DMS 273 treated with DMSO at 0.1 percent for 48 hours (cell line): ENCODE measurements around the gene GAB1.
"Not testable (repeated sequence)": the region's sequence is repeated elsewhere in the genome, so short reads cannot be mapped to it uniquely, and the experiment has no call there.

Experiments used
- DNase-seq: peaks from one replicate; lab custom pipeline; 2025; lab: John Stamatoyannopoulos, UW

GAB1 gene

DNA sequence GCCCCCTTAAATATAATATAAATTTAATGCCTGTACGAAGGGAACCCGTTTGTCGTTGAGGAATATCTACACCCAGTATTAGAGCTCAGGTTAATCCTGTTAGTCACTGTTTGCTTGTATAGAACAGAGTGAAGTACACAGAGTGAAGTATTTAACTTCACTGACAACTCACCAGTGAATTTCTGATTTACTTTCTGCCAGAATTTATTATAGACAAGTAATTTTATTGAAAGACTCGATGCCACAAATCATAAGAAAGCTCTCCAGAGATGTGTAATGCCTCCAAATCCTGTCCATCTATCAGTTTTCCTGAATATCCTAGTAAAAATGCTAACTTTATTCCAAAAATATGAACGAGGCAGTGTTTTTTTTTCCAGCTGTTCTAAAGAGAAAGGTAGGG lies 1.6 kb downstream of the GAB1 start:
- DNase-seq, result no peak

- no peak for DNase-seq
Measured at GRCh38 chr4:143339497-143339896, 2.8 kb downstream of the GAB1 start.

DNA sequence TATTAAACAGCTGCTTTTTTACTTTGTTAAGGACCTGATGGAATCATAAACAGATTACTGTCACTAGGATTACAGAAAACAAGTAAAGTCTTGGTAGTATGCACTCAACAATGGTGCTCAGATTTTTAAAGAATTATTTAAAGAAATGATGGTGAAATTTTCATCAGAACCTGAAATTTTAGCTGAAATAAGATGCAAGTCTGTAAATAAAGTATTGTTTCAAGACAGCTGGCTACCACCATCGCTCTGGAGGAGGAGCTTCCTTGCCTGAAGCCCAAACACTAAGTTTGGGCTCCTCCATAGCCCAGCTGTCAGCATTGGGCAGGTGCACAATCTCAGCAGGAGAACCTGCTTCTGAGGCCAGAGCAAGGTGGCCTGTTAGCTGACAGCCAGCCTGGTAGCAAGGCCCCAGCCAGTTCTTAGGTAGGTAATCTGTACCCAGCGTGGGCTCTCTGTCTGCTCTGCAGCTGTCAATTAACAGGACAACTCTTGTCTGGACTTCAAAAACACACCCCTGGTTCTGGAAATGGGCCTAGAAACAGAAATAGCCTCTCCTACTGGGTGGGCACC lies 4.6 kb downstream of the GAB1 start:
- DNase-seq, result no peak

GRCh38 chr4:143343276-143343831 lies 6.7 kb downstream of the GAB1 start:
- DNase-seq, result no peak

DNA sequence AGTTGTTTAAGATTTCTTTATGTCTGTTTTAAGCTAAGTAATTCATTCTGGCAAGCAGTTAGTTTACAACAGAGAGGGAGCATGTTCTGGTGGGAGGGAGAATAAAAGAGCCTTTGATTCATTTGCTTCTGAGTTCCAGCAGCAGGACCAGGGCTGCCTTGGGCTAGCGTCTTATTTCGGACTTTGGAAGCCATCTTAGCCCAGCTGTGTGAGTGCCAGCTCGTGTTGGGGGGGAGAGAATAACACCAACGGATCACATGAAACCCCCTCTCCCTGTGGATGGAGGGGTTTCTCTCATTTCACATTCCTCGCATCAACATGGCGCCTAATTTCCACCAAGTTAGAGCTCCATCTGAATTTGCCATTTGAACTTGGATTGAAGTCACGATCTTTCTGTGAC lies 7.4 kb downstream of the GAB1 start:
- no peak for DNase-seq

GRCh38 chr4:143344774-143345173 lies 8.1 kb downstream of the GAB1 start:
- no peak for DNase-seq

DNA sequence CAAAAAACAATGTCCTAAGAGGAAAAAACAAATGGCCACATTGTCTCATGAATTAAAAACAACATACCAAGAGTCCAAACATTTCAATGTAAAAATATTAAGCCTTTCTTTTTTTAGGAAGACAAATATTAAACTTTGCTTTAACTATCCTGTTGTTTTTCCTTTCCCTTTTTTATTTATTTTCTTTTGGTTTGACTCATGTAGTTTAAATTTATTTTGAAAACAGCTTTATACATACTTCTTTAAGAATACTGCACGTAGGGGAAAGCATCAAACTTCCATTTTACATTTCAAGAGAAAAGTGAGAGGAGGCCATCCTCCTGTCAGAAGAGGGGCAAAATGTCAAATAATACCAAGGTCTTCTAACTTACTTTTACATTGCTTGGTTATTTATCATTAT lies 8.7 kb downstream of the GAB1 start:
- no peak for DNase-seq

- DNase-seq, result no peak
Measured at GRCh38 chr4:143346206-143346605, 9.5 kb downstream of the GAB1 start.

- no peak for DNase-seq
Measured at GRCh38 chr4:143347484-143348111, 10.9 kb downstream of the GAB1 start.

DNA sequence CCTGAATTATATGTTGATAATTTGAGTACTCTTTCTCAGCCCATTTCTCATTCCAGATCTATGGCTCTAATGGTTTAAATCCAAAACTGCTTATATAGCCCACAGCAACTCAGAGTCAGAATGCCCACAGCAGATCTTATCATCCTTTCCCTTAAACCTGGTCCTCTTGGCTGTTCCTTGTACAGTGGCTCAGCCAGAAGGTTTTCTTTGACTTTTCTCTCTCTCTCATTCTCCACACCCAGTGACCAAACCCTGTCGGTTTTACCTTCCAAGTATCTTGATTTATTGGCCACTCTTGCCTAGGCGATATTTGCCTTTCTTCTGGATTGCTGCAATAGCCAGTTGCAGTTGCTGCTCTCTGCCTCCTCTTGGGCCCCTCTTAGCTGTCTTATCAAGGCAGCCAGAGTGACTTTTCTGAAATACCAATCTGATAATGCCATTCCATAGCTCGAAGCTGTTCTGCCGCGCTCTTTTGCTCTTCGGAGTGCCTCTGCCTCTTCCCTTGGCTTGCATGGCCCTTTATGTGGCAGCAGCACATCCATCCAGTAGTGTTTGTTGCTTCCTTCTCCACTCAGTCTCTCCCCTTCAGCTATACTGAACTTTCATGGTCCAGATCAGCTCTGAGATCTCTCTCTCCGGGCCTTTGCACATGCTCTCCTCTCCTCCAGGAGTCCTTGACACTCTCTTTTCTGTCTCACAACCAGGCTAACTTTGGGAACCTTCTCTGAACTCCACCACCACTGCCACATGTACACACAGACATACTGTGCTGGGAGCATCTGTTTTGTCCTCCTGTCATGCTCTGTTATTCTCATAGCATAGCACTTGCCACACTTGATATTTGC lies 11.8 kb downstream of the GAB1 start:
- DNase-seq, result no peak

DNA sequence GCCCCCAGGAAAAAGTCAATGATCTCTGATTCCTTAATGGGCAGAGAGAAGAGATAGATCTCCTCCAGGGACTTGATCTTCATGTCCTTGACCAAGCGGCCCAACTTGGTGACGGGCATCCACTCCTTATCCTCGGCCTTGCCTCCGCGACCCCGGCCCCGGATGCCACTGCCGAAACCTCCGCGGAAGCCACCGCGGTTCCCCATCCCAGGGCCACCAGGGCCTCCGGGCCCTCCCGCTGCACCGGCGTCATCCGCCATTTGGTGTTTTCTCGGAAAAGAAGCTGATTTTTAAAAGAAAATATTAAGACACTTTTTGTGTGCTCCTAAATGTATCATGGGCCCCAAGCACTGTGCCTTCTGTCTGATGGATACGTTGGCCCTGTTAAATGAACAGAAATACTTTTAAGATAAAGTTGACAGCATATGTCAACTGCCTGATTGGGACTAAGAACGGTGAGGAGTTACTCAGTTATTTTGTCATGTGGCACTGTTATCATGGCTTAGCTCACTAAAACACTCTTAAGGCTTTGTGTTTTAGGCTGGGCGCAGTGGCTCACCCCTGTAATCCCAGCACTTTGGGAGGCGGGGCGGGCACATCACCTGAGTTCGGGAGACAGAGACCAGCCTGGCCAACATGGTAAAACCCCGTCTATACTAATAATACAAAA lies 13.3 kb downstream of the GAB1 start:
- not testable (repeated sequence) for DNase-seq

- no peak for DNase-seq
Measured at GRCh38 chr4:143351149-143351691, 14.5 kb downstream of the GAB1 start.

- DNase-seq, result no peak
Measured at GRCh38 chr4:143351774-143352451, 15.2 kb downstream of the GAB1 start.

GRCh38 chr4:143352720-143353119 lies 16.0 kb downstream of the GAB1 start:
- no peak for DNase-seq

DNA sequence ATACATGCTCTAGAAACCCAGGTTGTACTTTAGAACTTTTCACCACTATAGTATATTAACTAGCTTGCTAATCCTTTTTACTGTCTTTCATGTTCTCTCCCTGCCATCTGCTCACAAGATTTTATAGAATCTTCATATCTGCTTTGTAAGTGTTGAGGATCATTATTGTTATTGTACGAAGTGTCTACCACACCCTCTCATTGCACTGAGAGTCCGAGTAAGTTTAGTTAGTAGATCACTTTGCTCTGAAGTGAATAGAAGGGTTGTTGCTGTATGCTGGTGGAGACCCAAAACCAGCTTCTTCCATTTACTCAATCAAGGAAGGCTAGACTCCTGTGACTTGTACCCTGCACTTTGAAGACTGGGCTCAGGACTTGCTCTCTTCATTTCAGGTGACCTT lies 17.1 kb downstream of the GAB1 start:
- DNase-seq, result no peak

DNA sequence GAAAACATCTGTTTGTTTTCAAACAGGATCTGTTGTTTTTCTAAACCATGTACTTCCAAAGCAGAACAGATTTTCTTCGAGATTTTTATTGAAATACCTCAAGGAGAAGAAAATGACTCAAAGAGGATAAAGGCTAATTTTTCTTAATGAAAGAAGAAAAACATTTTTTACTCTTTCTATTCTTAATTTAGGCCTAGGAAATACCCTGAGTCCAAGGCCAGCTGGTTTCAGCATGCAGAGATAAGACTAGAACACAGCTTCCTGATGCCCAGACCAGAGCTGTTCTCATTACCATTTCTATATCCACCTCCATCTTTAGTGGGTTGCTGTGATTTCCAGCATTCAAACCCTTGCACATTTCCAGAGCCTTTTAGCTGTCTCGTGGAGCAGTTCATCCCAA lies 18.3 kb downstream of the GAB1 start:
- DNase-seq, result no peak

DNA sequence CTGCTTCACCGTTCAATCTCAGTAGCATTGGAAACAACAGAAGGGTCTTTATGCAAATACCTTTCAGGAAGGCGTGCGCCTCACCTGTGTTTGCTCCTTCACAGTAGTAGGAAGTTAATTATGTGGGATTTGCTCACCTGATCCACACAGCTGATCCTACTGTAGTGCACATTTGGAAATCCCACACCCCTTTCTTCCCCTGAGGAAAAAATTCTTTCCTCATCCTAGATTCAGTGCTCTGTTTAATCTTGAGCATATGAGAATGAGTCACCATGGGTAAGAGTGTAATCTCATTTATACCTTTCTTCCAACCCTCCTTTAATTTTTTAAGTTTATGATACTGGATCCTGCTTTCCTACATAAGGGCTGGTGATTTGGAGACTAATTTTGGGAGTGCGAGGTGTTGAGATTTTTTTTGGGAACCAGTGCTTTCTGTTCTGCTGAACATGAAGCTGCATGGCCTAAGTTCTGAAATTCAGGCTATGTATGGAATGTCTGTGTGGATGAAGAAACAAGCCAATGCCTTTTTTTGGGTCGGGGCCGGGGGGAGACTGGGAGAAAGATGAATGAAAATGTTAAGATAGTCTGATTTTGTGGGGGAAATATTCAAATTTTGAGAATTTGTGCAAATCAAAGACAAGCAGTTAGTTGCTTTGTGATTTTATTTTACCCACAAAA lies 19.0 kb downstream of the GAB1 start:
- no peak for DNase-seq

GRCh38 chr4:143356493-143356892 lies 19.8 kb downstream of the GAB1 start:
- DNase-seq, result no peak

- DNase-seq, result no peak
Measured at GRCh38 chr4:143357161-143357845, 20.6 kb downstream of the GAB1 start.

GRCh38 chr4:143358419-143358818 lies 21.7 kb downstream of the GAB1 start:
- DNase-seq, result no peak
